HG03060 (cell line): Measurements from ENCODE around the gene SLC13A4.
"Not testable (repeated sequence)": the region's sequence is repeated elsewhere in the genome, so short reads cannot be mapped to it uniquely, and the experiment has no call there.

Experiments
- ATAC-seq: cut with Tn5 transposase; IDR thresholded peaks from one replicate; pipeline ENCODE4 v1.9.1; 2021; ENCODE audit warnings: low read depth, moderate number of reproducible peaks; ENCODE audit not compliant: unreplicated experiment

SLC13A4 gene

DNA sequence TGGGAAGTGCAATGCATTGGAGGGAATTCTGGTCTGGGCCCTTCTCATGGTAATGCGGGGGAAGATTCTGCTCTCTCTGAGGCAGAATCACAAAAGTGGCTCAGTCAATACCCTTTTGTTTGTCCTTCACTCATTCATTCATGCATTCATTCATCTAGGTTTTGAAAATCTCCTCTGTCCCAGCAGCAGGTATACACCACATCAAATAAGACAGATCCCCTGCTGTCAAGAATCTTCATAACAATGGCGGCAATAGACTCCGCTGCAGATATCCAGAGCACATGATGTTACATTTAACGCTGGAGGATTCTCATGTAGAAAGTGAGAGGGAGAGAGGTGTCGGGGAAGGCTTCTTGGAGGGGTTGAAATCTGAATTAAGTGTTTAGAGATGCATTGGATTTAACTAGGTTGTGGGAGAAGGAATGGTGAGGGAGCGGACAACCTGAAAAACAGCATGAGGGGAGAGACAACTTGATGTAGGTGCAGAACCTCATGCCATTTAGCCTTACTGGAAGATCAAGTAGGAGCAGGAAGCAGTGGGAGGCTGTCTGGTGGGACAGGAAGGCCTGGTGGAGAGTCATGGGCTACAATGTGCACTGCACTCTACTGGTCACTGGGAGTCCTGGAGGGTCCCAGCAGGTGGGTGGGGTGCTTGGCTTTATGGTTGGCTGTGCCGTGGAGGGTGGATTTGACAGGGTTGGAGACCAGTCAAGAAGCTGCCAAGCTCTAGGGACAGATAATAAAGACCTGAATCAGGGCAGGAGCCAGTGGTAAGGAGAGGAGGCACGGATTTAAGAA, 25.8 kb upstream of the SLC13A4 start:
- ATAC-seq: no peak

DNA sequence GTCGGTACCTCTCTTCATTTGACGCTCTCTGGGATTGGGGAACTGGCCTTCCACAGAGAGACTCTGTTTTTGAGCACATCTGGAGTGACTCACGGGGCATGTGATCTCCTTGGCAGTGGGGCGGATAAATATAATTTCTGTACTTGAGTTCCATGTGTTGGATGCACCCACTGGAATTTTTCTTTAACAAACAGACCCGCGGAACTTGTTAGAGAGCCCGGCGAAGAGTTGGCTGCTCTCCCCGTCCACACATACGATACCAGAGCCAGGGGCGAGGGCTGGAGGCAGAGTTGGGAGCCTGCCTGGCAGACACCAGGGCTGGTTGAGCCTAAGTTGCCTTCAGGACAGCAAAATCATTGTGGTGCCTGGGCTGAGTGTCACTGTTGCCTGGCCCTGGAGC, 20.8 kb upstream of the SLC13A4 start, which contains the start of gene FAM180A:
FAM180A (minus strand) TSS at position 44 of the 400 bp plus-strand sequence. CDS start 233 bp downstream, outside the sequence.
- no peak for ATAC-seq

DNA sequence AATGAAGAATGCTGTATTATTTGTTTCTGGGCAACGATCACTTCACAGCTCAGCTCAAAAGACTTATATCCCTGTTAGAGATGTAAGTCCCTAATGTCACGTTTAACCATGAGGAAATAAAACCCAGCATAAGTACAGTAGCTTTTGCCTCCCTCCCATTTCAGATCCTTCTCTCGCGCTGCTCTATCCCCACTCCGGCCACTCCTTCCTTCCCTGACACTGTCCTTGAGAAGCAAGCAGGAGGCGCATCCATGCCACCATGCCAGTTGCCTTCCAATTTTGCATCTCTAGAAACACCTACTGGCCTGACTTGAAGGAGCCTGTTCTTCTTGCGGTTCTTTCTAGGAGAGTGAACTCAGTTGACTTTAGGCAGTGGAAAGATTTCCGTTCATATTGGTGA, 19.4 kb upstream of the SLC13A4 start:
- ATAC-seq: no peak

DNA sequence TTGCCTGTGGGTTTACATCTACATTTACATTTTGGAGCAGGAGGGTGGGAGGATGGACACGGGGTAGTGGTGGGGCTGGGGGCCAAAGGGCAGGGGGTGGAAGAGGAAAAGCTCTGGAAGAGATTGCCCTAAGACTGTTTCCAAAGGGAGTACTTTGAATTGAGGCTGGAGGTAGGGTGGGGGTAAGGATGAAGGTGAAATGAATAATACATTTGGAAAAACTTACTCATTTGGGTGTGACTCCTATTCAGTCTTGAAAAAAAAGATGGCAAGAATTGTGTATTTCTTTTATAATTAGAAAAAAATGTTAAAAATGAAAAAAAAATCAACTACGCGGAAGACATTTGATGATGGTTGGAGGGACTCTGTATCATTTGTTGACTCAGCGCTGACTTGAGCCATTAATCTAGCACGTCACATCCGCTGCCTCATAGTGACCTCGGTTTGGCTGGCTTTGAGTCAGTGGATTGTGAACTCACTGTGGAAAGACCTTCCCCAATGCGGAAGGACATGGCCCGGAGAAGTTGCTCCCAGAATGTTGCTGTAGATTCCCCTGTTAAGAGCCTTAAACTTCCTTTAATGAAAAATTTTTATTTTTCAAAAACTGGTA, 17.8 kb upstream of the SLC13A4 start:
- ATAC-seq: no peak

DNA sequence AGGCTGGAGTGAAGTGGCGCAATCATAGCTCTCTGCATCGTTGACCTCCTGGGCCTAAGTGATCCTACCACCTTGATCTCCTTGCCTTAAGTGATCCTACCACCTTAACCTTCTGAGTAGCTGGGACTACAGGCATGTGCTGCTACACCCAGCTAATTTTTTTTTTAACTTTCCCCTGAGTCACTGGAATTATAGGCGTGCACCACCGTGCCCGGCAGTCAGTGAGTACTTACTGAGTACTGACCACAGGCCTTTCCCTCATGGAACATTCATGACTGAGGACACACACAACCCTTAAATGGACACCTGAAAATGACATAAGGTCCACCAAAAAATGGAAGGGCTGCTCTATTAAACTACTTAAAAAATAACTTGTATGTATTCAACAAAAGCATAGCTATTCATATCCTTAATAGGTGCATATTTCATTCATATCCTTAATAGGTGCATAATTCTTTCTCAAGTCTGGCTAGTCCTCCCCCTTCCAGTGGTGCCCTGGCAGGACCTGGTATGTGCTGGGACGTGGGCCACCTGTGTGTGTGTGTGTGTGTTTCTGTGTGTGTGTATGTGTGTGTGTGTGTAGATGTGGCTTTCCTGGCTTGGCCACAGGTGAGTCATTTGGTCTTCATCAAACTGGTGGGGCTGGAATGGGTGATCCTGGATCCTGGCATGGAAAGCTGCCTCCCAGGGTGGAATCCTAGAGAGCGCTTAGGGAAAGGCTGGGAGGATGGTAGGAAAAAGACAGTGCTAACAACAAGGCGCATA, 17.1 kb upstream of the SLC13A4 start:
- no peak for ATAC-seq

DNA sequence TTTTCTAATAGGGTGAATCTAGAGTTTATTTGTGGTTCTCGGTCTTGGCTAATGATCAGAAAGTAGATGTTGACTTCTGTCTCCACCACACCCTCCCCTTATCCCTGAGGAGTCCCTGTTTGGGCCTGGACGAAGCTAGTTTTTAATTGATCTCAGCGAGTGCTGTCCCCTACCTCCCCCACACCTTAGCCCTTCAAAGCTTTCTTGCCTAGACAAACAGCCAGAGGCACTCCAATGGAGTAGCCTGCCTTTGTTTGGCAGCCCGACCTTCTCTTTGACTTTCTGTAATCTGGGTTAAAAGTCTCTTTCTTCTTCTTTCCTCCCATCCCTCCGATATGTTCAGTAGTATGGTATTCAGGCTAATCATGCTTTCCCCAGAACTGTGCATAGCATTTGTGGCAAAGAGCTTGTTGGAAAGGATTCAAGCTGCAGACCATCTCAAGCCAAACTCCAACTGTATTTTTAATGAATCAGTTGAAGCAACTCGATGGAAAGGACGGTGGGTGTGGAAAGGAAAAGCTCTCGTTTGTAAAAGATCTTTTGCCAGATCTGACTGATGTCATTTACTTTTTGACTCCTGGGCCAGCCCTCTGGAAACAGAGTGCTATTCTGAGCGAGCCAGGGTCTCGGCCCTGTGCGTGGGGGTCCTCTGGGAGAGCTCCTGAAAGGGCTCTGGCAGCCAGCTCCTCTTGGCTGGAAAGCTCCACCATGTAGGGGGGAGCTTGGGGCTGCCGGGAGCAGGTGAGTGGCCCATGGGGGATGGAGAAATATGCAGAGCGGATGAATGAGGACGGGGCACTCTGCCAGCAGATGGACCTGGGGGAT, 16.1 kb upstream of the SLC13A4 start:
- ATAC-seq: no peak

DNA sequence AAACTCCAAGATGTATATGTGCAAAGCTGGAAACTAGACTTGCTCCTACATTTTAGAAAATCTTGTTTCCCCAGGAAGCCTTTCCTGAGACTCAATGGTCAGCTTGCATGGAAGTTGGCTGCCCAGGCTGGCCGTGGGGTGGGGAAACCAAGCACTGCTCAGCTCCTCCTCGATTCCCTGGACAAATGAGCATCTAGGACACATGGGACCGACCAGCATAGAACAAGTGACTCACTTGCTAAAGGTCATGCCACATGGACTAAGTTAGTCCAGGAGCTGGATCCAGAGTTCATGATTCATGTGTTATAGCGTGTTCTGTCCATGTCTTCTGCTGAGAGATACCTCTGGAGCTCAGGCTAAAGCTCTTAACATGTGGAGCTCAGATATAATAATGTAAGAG, 14.4 kb upstream of the SLC13A4 start:
- ATAC-seq: no peak

DNA sequence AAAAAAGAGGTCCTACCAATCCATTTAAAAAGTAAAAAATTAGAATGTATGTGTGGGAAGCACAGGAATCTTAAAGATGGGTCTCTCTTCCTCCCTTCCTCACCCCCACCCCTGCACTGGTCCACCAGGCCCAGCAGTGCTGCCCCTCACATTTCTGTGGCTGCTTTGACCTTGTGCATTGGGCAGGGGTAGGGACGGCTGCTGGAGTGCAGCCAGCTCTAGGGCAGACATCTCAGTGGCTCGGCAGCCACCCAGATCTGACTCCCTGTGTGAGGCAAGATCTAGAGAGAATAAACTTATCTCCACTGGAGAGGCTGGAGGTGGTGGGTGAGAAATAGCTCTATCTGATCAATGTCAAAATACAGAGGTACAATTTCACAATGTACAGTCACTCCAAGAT, 13.9 kb upstream of the SLC13A4 start:
- no peak for ATAC-seq

DNA sequence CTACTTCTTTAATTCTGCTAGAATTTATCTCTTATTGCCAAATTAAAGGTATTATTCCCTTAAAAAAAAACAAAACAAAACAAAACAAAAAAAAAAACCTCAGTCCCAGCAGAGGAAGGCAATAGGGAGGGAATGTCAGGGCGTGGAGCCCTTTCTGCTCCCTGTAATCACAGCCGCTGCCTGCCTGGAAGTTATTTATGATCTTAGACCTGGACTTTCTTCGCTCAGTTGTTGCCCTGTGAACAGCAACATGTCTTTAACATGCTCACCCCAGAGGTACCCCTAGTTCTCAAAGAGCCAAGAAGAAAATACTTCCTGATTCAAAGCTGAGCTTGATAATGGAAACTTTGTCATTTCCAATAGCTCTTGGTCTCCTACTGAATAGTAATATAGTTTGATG, 12.9 kb upstream of the SLC13A4 start:
- ATAC-seq: no peak

DNA sequence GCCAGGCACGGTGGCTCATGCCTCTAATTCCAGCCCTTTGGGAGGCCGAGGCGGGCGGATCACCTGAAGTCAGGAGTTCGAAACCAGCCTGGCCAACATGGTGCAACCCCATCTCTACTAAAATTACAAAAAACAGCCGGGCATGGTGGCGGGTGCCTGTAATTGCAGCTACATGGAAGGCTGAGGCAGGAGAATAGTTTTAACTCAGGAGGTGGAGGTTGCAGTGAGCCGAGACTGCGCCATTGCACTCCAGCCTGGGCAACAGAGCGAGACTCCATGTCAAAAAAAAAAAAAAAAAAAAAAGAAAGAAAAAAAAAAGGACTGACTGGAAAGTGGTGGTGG, 9.3 kb upstream of the SLC13A4 start:
- ATAC-seq: not testable (repeated sequence)

DNA sequence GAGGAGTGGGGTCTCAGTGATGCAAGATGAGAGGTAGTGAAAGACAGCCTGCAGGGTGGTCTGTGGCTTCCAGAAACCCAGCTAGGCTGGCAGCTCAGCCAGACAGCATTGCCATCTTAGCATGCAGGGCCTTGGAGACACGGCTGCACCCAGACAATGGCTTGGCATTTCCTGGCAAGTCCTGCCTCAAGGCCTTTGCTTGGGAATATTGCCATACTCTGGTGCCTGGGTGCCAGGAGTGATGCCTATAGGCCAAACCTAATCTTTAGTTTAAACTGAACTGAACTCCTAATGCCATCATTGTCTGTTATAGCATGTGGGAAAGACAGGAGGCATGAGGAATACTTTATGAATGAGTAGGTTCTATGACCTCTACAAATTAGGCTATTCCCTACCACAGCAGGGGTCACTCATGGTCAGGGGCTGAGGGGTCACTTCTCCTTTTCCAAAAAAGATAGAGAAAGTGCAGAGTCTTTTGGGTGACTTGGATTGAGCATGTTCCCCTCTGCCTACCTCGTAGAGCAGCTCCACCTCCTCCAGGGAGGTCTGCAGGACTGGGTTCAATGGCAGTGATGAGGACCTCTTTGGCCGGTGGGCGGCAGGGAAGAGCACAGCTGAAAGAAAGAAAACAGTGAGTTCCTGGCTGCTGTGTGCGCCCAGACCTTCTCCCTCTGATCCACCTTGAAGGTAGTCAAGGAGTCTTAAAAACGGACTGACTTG, 8.8 kb upstream of the SLC13A4 start:
- no peak for ATAC-seq

DNA sequence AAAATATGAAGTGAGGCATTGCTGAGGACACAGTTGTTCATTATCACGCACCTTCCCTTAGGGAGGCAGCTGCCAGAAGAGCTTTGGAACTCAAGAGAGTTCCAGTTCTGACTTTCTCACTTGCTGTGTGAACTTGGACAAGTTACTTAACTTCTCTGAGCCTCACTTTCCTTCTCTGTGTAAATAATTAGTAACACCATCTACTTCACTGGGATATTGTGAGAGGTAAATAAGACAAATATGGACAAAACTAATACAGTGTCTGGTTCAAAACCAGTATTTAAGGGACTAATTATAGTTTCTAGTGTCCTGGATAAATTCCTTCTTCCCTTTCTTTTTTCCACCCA, 6.3 kb upstream of the SLC13A4 start:
- no peak for ATAC-seq

DNA sequence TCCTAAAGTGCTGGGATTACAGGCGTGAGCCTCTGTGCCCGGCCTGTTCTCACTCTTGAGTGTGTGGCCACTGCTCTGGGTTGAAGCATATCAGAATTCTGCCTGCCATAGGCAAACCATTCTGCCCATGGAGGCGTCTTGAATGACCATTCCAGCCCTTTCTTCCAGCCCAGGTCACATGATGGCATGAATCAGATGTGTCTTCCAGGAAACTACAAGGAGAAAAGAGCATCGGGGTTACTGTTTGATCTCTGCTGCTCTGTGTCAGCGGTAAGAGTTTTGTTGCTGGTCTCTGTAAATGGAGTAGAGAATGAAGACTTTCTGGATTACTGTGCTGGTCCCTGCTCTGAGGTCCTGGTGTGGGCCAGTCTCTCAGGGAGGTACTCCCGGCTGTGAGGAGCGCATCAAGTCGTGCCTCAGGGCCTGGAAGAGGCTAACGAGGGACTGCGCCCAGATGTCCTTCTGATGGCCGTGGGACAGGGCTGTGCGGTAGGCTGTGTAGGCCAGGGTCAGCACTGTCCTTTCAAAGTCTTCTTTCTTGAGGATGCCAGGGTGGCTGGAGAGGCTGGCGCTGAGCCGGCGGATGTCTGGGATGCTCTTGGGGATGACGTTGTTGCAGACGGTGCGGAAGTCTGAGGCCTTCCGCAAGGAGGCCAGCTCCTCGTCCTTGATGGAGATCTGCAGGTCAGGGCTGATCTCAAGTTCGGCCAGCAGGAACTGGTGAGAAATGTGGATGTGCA, 5.8 kb upstream of the SLC13A4 start:
- ATAC-seq: no peak

DNA sequence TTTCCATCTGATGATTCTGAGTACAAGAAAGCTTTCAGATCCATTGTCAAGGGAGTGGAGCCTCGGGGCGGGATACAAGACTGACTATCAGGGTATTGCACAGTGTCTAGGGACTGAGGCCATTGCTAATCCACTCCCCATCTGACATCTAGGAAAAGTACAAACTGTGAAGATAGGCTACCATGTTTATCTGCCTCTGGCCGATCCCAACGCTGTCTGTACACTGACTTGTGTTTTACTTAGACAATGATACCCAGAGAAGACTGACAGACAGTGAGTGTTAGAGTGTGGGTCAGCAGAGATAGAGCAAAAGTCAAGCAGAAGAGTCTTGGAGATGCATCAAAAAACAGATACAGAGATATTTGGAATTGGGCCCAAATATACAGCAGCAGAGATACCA, 3.1 kb upstream of the SLC13A4 start:
- ATAC-seq: no peak

DNA sequence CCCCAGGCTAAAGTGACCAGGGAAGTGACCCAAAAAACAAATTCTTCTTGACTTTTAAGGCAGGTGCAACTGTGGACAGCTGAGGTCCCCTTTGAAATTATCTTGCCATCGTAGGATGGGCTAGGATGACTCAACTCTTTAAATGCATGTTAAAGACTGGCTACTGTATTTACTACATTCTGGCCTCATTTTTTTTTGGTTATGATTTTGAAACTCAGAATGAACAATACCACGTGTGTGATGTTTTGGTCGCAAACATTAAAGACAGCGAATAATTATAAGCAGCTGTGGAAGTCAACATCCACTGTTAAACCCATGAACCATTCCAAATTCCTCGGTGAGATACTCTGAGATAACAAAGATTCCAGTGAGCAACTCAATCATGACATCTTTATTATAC, 1.2 kb upstream of the SLC13A4 start:
- ATAC-seq: no peak

DNA sequence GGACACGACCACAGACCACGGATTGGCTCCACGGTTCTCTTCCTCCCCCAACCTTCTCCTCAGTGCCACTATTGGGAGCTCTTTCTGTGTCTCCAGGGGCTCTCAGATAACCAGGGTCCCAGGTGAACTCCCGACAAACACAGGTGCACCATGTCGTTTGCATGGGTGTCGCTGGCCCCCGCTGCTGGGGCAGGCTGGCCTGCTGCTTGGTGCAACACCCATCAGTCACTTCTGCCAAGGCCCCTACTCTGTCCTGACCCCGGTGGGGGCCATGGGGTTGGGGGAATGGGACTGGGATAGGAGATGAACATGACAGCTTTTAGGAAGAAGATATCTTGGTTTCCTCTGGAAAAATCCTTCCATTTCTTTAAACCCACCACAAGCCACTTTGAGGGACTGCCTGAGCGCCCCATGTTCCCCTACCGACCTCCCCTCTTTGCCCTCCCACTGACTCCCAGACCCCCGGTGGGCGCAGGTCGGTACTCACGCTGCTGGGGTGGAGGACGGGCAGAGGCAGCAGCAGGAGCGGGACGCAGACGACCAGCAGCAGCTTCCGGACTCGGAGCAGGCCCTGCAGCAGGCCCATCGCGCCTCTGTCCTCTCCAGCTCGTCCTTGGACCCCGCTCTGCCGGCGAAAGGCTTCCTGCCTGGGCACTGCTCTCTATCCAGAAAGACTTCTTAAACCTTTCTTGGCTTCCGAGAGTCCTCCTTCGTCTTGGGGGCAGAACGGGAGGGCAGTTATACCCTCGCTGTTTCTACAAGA, 894 bp downstream of the SLC13A4 start:
- ATAC-seq: no peak

DNA sequence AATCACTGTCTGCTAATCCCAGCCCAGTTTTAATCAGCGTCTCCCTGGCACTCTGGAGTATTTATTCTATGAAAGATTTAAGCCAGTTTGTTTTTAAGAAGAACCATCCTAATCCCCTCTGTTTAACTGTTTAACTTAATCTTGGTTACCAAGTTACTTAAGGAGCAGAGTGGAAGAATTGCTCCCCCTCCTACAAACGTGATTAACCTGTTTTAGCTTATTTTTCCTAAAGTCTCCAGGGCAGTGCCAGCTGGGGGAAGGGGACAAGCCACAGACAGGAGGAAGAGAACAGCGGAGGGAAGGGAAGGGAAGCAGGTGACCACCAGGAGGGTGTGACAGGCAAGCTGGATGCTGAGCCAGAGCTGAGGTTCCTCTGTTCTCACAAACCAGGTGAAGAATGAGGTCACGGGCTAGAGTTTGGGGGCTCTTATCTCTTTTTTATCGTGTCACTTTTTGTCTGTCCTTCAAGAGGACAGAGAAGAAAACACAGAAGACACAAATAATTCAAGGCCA, 1.7 kb downstream of the SLC13A4 start:
- ATAC-seq: no peak

DNA sequence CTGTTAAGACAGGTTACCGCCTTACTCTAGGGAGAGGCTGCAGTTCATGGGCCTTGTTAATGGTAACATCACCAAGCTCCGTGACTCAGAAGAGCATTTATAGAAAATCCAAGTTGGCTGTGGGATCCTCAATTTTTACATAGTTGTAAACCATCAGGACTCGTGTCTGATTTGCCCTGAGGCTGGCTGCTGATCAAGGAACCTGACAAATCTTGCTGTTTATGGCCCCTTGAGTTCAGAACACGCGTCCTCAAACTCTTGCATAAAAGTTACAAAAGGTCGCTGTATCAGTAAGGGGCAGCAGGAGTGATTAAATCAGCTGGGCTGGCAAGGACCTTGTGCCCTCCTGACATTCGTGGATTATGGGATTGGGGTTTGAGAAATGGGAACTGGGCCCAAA, 4.6 kb downstream of the SLC13A4 start:
- ATAC-seq: no peak
